ENCODE results near the gene PPFIA2.

PPFIA2 gene

GRCh38 chr12:81314903-81315531, 444.1 kb downstream of the PPFIA2 start:
- Histone ChIP-seq H3K36me3 (ENCODE audit: control insufficient read depth, insufficient read depth, low read length) (no peaks in the 10 kb centered on the region), H3K4me1 (ENCODE audit: control insufficient read depth, insufficient read depth, low read length) (no peaks in the 10 kb centered on the region), H3K4me3 (ENCODE audit: low read depth, low read length) (no peak overlapping the region), H3K9me3 (ENCODE audit: control insufficient read depth, insufficient read depth, low read length) (no peaks in the 10 kb centered on the region), H3K27me3 (ENCODE audit: control insufficient read depth, insufficient read depth, low read length) (no peaks in the 10 kb centered on the region), H3K27ac (ENCODE audit: low read depth, low read length) (no peak overlapping the region), H3K9ac (ENCODE audit: low read depth, low read length) (no peak overlapping the region)

GRCh38 chr12:81303935-81304334, 455.2 kb downstream of the PPFIA2 start:
- Histone ChIP-seq H3K27me3 (ENCODE audit: control insufficient read depth, insufficient read depth, low read length) (no peaks in the 10 kb centered on the region), H3K27ac (ENCODE audit: low read depth, low read length) (no peak overlapping the region), H3K4me1 (ENCODE audit: control insufficient read depth, insufficient read depth, low read length) (no peaks in the 10 kb centered on the region), H3K9ac (ENCODE audit: low read depth, low read length) (no peak overlapping the region), H3K36me3 (ENCODE audit: control insufficient read depth, insufficient read depth, low read length) (no peaks in the 10 kb centered on the region), H3K4me3 (ENCODE audit: low read depth, low read length) (no peak overlapping the region), H3K9me3 (ENCODE audit: control insufficient read depth, insufficient read depth, low read length) (no peaks in the 10 kb centered on the region)

DNA sequence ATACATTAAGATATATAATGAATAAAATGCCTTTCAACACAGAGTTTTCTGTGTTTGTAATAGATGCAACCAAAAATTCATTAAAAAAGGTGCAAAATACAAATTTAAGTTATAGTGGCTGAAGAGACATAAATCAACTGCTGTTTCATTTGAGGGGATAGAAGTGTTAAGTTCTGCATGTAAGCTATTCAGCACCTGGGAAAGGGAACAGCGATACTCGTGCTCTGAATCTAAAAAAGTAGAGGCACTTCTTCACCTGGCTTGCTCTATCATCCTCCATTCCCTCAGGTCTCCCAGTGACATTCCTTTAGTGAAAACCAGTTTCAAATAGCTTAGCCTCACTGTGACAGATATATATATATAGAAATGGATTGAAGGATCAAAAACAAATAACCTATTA, 458.7 kb downstream of the PPFIA2 start:
- Histone ChIP-seq H3K27me3 (ENCODE audit: control insufficient read depth, insufficient read depth, low read length) (no peaks in the 10 kb centered on the region), H3K27ac (ENCODE audit: low read depth, low read length) (no peak overlapping the region), H3K9ac (ENCODE audit: low read depth, low read length) (no peak overlapping the region), H3K36me3 (ENCODE audit: control insufficient read depth, insufficient read depth, low read length) (no peaks in the 10 kb centered on the region), H3K9me3 (ENCODE audit: control insufficient read depth, insufficient read depth, low read length) (no peaks in the 10 kb centered on the region), H3K4me3 (ENCODE audit: low read depth, low read length) (no peak overlapping the region), H3K4me1 (ENCODE audit: control insufficient read depth, insufficient read depth, low read length) (no peaks in the 10 kb centered on the region)

- Histone ChIP-seq H3K4me1 (ENCODE audit: control insufficient read depth, insufficient read depth, low read length) (no peaks in the 10 kb centered on the region), H3K9ac (ENCODE audit: low read depth, low read length) (no peak overlapping the region), H3K9me3 (ENCODE audit: control insufficient read depth, insufficient read depth, low read length) (no peaks in the 10 kb centered on the region), H3K27ac (ENCODE audit: low read depth, low read length) (no peak overlapping the region), H3K4me3 (ENCODE audit: low read depth, low read length) (no peak overlapping the region), H3K36me3 (ENCODE audit: control insufficient read depth, insufficient read depth, low read length) (no peaks in the 10 kb centered on the region), H3K27me3 (ENCODE audit: control insufficient read depth, insufficient read depth, low read length) (no peaks in the 10 kb centered on the region)
These were observed 461.5 kb downstream of the PPFIA2 start for GRCh38 chr12:81297601-81298000.

- H3K27ac ChIP-seq (ENCODE audit: low read depth, low read length), result no peak overlapping the region
- H3K4me3 ChIP-seq (ENCODE audit: low read depth, low read length), result no peak overlapping the region
- no peaks in the 10 kb centered on the region for H3K27me3 ChIP-seq (ENCODE audit: control insufficient read depth, insufficient read depth, low read length)
- H3K36me3 ChIP-seq (ENCODE audit: control insufficient read depth, insufficient read depth, low read length), result no peaks in the 10 kb centered on the region
- H3K4me1 ChIP-seq (ENCODE audit: control insufficient read depth, insufficient read depth, low read length), result no peaks in the 10 kb centered on the region
- no peaks in the 10 kb centered on the region for H3K9me3 ChIP-seq (ENCODE audit: control insufficient read depth, insufficient read depth, low read length)
- no peak overlapping the region for H3K9ac ChIP-seq (ENCODE audit: low read depth, low read length)
These were observed 462.4 kb downstream of the PPFIA2 start for GRCh38 chr12:81296556-81297305.

DNA sequence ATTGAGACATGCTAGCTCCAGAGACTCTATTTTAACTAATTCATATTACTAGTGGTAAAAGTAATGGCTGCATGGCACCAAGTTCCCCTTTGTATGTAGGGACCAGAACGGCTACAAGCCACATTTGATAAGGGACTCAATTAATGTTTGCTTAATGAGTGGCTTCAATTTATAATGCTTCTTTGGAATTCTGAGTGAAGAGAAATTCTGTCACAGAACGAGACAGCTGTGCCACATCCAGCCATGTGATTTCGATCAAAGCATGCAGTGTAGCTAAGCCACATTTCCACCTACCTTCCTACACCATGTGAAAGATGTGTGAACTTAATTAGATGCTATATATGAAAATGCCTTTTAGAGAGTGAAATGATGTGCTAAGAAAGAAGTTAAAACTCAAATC, 463.9 kb downstream of the PPFIA2 start:
- H3K27ac ChIP-seq (ENCODE audit: low read depth, low read length), result no peak overlapping the region
- H3K9ac ChIP-seq (ENCODE audit: low read depth, low read length), result no peak overlapping the region
- no peak overlapping the region for H3K4me3 ChIP-seq (ENCODE audit: low read depth, low read length)
- no peaks in the 10 kb centered on the region for H3K4me1 ChIP-seq (ENCODE audit: control insufficient read depth, insufficient read depth, low read length)
- H3K36me3 ChIP-seq (ENCODE audit: control insufficient read depth, insufficient read depth, low read length), result no peaks in the 10 kb centered on the region
- H3K27me3 ChIP-seq (ENCODE audit: control insufficient read depth, insufficient read depth, low read length), result no peaks in the 10 kb centered on the region
- no peaks in the 10 kb centered on the region for H3K9me3 ChIP-seq (ENCODE audit: control insufficient read depth, insufficient read depth, low read length)

DNA sequence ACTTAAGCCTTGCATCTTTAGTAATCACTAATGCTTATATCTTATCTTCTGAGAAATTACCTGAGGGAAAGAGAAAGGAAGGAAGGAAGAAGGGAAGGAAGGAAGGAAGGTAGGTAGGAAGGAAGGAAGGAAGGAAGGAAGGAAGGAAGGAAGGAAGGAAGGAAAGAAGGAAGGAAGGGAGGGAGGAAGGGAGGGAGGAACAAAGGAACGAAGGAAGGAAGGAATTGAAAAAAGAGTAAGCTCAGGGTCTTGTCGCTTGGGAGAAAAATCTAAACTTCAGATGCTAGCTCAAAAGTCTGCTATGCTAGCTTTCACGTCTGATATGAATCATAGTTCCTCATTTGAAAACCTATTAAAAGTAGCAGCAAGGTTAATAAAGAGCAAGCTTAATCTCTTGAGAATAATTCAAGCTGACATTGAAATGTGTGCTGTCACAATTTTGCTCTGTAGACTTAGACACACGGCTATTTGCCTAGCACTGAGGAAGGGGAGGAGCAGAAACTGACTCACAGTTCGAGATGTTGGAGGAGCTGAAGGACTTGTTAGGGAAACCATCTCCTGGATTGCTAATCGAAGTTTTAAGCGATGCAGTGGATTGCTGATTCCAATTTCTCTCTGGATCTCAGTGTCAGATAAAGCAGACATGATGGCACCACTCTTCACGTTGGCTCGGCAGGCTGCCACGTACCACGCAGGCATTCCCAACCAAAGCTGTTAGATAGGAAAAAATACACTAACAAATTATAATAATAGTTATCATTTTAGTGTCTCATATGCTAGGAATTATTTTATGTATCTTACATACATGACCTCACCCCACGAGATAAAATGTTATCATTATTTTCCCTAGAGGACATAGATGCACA, 464.6 kb downstream of the PPFIA2 start:
- Histone ChIP-seq H3K27ac (ENCODE audit: low read depth, low read length) (no peak overlapping the region), H3K9ac (ENCODE audit: low read depth, low read length) (no peak overlapping the region), H3K9me3 (ENCODE audit: control insufficient read depth, insufficient read depth, low read length) (no peaks in the 10 kb centered on the region), H3K4me3 (ENCODE audit: low read depth, low read length) (no peak overlapping the region), H3K27me3 (ENCODE audit: control insufficient read depth, insufficient read depth, low read length) (no peaks in the 10 kb centered on the region), H3K4me1 (ENCODE audit: control insufficient read depth, insufficient read depth, low read length) (no peaks in the 10 kb centered on the region), H3K36me3 (ENCODE audit: control insufficient read depth, insufficient read depth, low read length) (no peaks in the 10 kb centered on the region)

GRCh38 chr12:81288651-81289050, 470.5 kb downstream of the PPFIA2 start:
- Histone ChIP-seq H3K36me3 (ENCODE audit: control insufficient read depth, insufficient read depth, low read length) (no peaks in the 10 kb centered on the region), H3K27me3 (ENCODE audit: control insufficient read depth, insufficient read depth, low read length) (no peaks in the 10 kb centered on the region), H3K4me1 (ENCODE audit: control insufficient read depth, insufficient read depth, low read length) (no peaks in the 10 kb centered on the region), H3K9me3 (ENCODE audit: control insufficient read depth, insufficient read depth, low read length) (no peaks in the 10 kb centered on the region), H3K4me3 (ENCODE audit: low read depth, low read length) (no peak overlapping the region), H3K9ac (ENCODE audit: low read depth, low read length) (no peak overlapping the region), H3K27ac (ENCODE audit: low read depth, low read length) (no peak overlapping the region)

DNA sequence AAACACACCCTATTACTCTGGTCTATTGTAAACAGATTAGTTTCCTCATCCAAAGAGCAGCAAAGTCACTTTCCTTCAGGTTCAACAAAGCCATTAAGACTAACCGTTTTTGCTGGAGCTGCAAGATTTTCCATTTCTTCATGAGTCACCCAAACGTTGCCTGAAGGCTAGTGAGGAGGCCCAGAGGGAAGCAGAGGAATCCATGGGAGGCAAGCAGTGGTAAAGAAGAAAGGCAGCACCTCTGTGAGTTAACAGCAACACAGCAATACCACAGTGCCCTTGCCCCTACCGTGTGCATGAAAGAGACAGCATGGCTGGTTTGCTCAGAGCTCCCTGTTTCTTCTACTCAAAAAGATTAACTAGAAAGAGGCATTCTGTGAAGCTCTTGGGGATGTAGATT, 475.0 kb downstream of the PPFIA2 start:
- Histone ChIP-seq H3K4me1 (ENCODE audit: control insufficient read depth, insufficient read depth, low read length) (no peaks in the 10 kb centered on the region), H3K9me3 (ENCODE audit: control insufficient read depth, insufficient read depth, low read length) (no peaks in the 10 kb centered on the region), H3K36me3 (ENCODE audit: control insufficient read depth, insufficient read depth, low read length) (no peaks in the 10 kb centered on the region), H3K27me3 (ENCODE audit: control insufficient read depth, insufficient read depth, low read length) (no peaks in the 10 kb centered on the region), H3K27ac (ENCODE audit: low read depth, low read length) (no peak overlapping the region), H3K4me3 (ENCODE audit: low read depth, low read length) (no peak overlapping the region), H3K9ac (ENCODE audit: low read depth, low read length) (no peak overlapping the region)

DNA sequence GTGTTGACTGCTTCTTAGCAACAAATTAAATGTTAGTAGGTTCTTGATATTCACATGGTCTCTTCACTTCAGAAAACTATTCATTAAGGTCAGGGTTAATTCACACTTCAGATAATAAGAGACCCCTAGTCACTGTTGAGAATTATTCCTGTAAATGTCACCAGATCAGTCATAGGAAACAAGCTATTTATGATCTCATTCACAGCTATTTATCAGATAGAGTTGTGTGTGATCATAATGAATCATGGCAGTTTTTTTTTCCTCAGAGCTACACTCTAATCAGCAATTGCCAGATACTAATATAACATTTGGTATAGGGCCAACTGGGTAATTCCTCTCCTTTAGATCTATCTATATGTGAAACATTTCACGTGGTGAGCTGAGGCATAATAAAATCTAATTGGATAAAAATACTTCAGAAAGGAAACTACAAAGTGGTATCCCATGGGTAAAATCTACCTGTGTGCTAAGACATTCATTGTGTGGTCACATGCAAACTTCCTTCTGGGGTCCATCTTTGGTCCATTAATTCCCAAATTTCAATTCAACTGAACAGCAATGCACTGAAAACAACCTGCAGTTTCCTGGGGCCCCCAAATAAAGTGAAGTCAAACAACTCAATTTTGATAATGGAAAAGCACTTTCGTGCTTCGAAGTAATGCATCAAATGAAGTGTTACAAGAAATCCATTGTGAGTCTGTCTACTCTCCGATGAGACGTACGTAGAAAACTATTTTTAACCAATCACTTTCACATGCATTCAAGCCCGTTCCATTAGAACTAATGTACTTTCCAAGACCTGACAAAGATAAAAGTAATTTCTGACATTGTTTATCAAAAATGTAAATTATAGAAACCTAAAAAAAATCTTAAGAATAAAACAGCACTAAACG, 484.3 kb downstream of the PPFIA2 start:
- Histone ChIP-seq H3K4me3 (ENCODE audit: low read depth, low read length) (no peak overlapping the region), H3K27me3 (ENCODE audit: control insufficient read depth, insufficient read depth, low read length) (no peaks in the 10 kb centered on the region), H3K4me1 (ENCODE audit: control insufficient read depth, insufficient read depth, low read length) (no peaks in the 10 kb centered on the region), H3K27ac (ENCODE audit: low read depth, low read length) (no peak overlapping the region), H3K36me3 (ENCODE audit: control insufficient read depth, insufficient read depth, low read length) (no peaks in the 10 kb centered on the region), H3K9ac (ENCODE audit: low read depth, low read length) (no peak overlapping the region), H3K9me3 (ENCODE audit: control insufficient read depth, insufficient read depth, low read length) (no peaks in the 10 kb centered on the region)

Data from HUES48 (cell line).